CD4-positive, CD25-positive, alpha-beta regulatory T cell (primary cell): ENCODE data around the gene SCLY. TPM values are rescaled to one million over a fixed set of nuclear protein-coding genes. Genes with fewer than 3 reads are reported as not detected.

ENCODE experiments used
- ATAC-seq, 2 donors: fragments of 150-1000 bp; cut with Tn5 transposase; one replicate each; pipeline ENCODE4 v1.10.0; 2021; ENCODE audit warnings: low read depth in 2 of 2, moderate number of reproducible peaks in 2 of 2, moderate library complexity in 1 of 2
- DNase-seq, 3 donors: peaks; one replicate each; pipeline versions ENCODE4 v3.0.0 to v3.0.0-alpha.2; 2012 to 2022; ENCODE audit warnings: mixed read lengths in 1 of 3
- H3K27ac ChIP-seq: one replicate; pipeline ENCODE4 v1.7.0; 2013; ENCODE audit warnings: mild to moderate bottlenecking, low read length; ENCODE audit not compliant: insufficient read depth, poor library complexity, severe bottlenecking
- H3K27me3 ChIP-seq: one replicate; pipeline ENCODE4 v1.7.0; 2013; ENCODE audit warnings: low read length; ENCODE audit not compliant: control insufficient read depth, insufficient read depth
- H3K36me3 ChIP-seq: one replicate; pipeline ENCODE4 v1.7.0; 2013; ENCODE audit warnings: mild to moderate bottlenecking, low read length, moderate library complexity; ENCODE audit not compliant: control insufficient read depth, insufficient read depth
- H3K4me1 ChIP-seq: 2 replicates; pipeline ENCODE4 v1.7.0; 2013; ENCODE audit warnings: mild to moderate bottlenecking, low read length; ENCODE audit not compliant: insufficient read depth, control insufficient read depth, poor library complexity, severe bottlenecking
- H3K4me3 ChIP-seq: one replicate; pipeline ENCODE4 v1.7.0; 2013; ENCODE audit warnings: low read depth, mild to moderate bottlenecking, low read length, moderate library complexity
- H3K9me3 ChIP-seq, 2 experiments: 1 replicate in 1 of 2; 2 replicates in 1 of 2; pipeline ENCODE4 v1.7.0; 2013; ENCODE audit warnings: low read length in 2 of 2, mild to moderate bottlenecking in 1 of 2, moderate library complexity in 1 of 2; ENCODE audit not compliant: control insufficient read depth in 2 of 2
- H3K27ac Mint-ChIP-seq, 3 donors: one replicate each; pipeline ENCODE4 v1.8.0; 2020 to 2022; ENCODE audit warnings: mild to moderate bottlenecking in 3 of 3, mixed read lengths in 3 of 3, moderate library complexity in 2 of 3
- H3K27me3 Mint-ChIP-seq: one replicate; pipeline ENCODE4 v1.8.0; 2022; ENCODE audit warnings: mild to moderate bottlenecking, mixed read lengths
- H3K36me3 Mint-ChIP-seq: one replicate; pipeline ENCODE4 v1.8.0; 2020; ENCODE audit warnings: mixed read lengths
- H3K4me1 Mint-ChIP-seq, 4 donors: one replicate each; pipeline ENCODE4 v1.8.0; 2020 to 2022; ENCODE audit warnings: mixed read lengths in 4 of 4, mild to moderate bottlenecking in 1 of 4
- H3K4me3 Mint-ChIP-seq, 4 donors: one replicate each; pipeline ENCODE4 v1.8.0; 2020 to 2022; ENCODE audit warnings: mild to moderate bottlenecking in 4 of 4, mixed read lengths in 4 of 4, moderate library complexity in 3 of 4
- H3K9me3 Mint-ChIP-seq, 7 donors: one replicate each; pipeline ENCODE4 v1.8.0; 2020 to 2022; ENCODE audit warnings: mixed read lengths in 7 of 7, mild to moderate bottlenecking in 3 of 7, moderate library complexity in 2 of 7
- polyA plus RNA-seq, 4 donors: library from polyadenylated mRNA; unstranded; fragments of 300-500 nt; fragmentation: Illumina TruSeq; gene quantifications; one replicate each; pipeline ENCODE4 v1.2.3, GENCODE V29; 2021
- total RNA-seq: library from RNA; stranded (reverse); gene quantifications from one replicate; pipeline ENCODE4 v1.2.3, GENCODE V29; 2022

SCLY gene
- total and polyA plus RNA-seq, 5 donors from 2014 or later: 10.3 to 17.8 (median 15.6) TPM

GRCh38 chr2:238100049-238100820 lies 39.4 kb downstream of the SCLY start, which contains the start of gene ESPNL:
TSS of gene ESPNL (plus strand) at chr2:238100340. CDS start at chr2:238100420, 80 bp downstream.
- no peaks in the 10 kb centered on the region for H3K9me3 ChIP-seq
- no peak within 1 kb of the TSS for H3K27ac ChIP-seq
- no peaks in the 10 kb centered on the region for H3K27me3 Mint-ChIP-seq
- DNase-seq (no peak), ATAC-seq (peak in 1 of 2 donors; percentile 21)
- H3K27ac Mint-ChIP-seq: no peak within 1 kb of the TSS
- H3K4me3 Mint-ChIP-seq: no peak within 1 kb of the TSS
- no peak within 1 kb of the TSS for H3K4me3 ChIP-seq
- no peaks in the 10 kb centered on the region for H3K4me1 ChIP-seq
- no peaks in the 10 kb centered on the region for H3K9me3 Mint-ChIP-seq
- H3K36me3 ChIP-seq: no peaks in the 10 kb centered on the region
- H3K36me3 Mint-ChIP-seq: peaks cover 2% of the 10 kb centered on the region
- peaks cover 0 to 5% (median under 1%) of the 10 kb centered on the region in 4 donors for H3K4me1 Mint-ChIP-seq
- no peaks in the 10 kb centered on the region for H3K27me3 ChIP-seq

- Histone ChIP-seq H3K27ac (no peak overlapping the region), H3K4me3 (no peak overlapping the region), H3K9me3 (no peaks in the 10 kb centered on the region), H3K36me3 (no peaks in the 10 kb centered on the region), H3K27me3 (no peaks in the 10 kb centered on the region), H3K4me1 (no peaks in the 10 kb centered on the region)
- no peak overlapping the region for H3K4me3 Mint-ChIP-seq
- ATAC-seq (no peak), DNase-seq (no peak)
- H3K4me1 Mint-ChIP-seq: peaks cover 0 to 5% (median under 1%) of the 10 kb centered on the region in 4 donors
- H3K36me3 Mint-ChIP-seq: no peaks in the 10 kb centered on the region
- H3K27me3 Mint-ChIP-seq: no peaks in the 10 kb centered on the region
- H3K9me3 Mint-ChIP-seq: no peaks in the 10 kb centered on the region
- H3K27ac Mint-ChIP-seq: no peak overlapping the region
These were observed 40.3 kb downstream of the SCLY start for GRCh38 chr2:238100821-238101771.

GRCh38 chr2:238101891-238102841 lies 41.4 kb downstream of the SCLY start:
- H3K4me1 Mint-ChIP-seq: peaks cover 0 to 5% (median 0%) of the 10 kb centered on the region in 4 donors
- Histone ChIP-seq H3K9me3 (no peaks in the 10 kb centered on the region), H3K36me3 (no peaks in the 10 kb centered on the region), H3K27me3 (no peaks in the 10 kb centered on the region), H3K27ac (no peak overlapping the region), H3K4me3 (no peak overlapping the region), H3K4me1 (no peaks in the 10 kb centered on the region)
- no peaks in the 10 kb centered on the region for H3K27me3 Mint-ChIP-seq
- H3K36me3 Mint-ChIP-seq: no peaks in the 10 kb centered on the region
- H3K4me3 Mint-ChIP-seq: no peak overlapping the region
- DNase-seq (no peak), ATAC-seq (no peak)
- H3K27ac Mint-ChIP-seq: no peak overlapping the region
- H3K9me3 Mint-ChIP-seq: no peaks in the 10 kb centered on the region

- no peaks in the 10 kb centered on the region for H3K36me3 ChIP-seq
- no peaks in the 10 kb centered on the region for H3K9me3 ChIP-seq
- Mint-ChIP-seq H3K9me3 (no peaks in the 10 kb centered on the region), H3K36me3 (no peaks in the 10 kb centered on the region), H3K4me1 (peaks cover 0 to 3% (median 0%) of the 10 kb centered on the region in 4 donors), H3K4me3 (no peak overlapping the region), H3K27ac (no peak overlapping the region), H3K27me3 (no peaks in the 10 kb centered on the region)
- no peaks in the 10 kb centered on the region for H3K27me3 ChIP-seq
- no peak overlapping the region for H3K27ac ChIP-seq
- DNase-seq (no peak), ATAC-seq (no peak)
- no peaks in the 10 kb centered on the region for H3K4me1 ChIP-seq
- H3K4me3 ChIP-seq: no peak overlapping the region
These were observed 42.1 kb downstream of the SCLY start for GRCh38 chr2:238102865-238103264.

GRCh38 chr2:238103465-238104225 lies 42.8 kb downstream of the SCLY start:
- Histone ChIP-seq H3K27ac (no peak overlapping the region), H3K4me1 (no peaks in the 10 kb centered on the region), H3K4me3 (no peak overlapping the region), H3K36me3 (no peaks in the 10 kb centered on the region), H3K9me3 (no peaks in the 10 kb centered on the region), H3K27me3 (no peaks in the 10 kb centered on the region)
- H3K27ac Mint-ChIP-seq: no peak overlapping the region
- no peak overlapping the region for H3K4me3 Mint-ChIP-seq
- no peaks in the 10 kb centered on the region for H3K36me3 Mint-ChIP-seq
- H3K27me3 Mint-ChIP-seq: no peaks in the 10 kb centered on the region
- ATAC-seq (no peak), DNase-seq (no peak)
- peaks cover 0 to 5% (median 0%) of the 10 kb centered on the region in 4 donors for H3K4me1 Mint-ChIP-seq
- no peaks in the 10 kb centered on the region for H3K9me3 Mint-ChIP-seq

- no peak overlapping the region for H3K27ac ChIP-seq
- H3K36me3 Mint-ChIP-seq: no peaks in the 10 kb centered on the region
- no peak overlapping the region for H3K4me3 Mint-ChIP-seq
- no peaks in the 10 kb centered on the region for H3K9me3 Mint-ChIP-seq
- no peak for ATAC-seq
- H3K27me3 Mint-ChIP-seq: no peaks in the 10 kb centered on the region
- no peaks in the 10 kb centered on the region for H3K27me3 ChIP-seq
- H3K36me3 ChIP-seq: no peaks in the 10 kb centered on the region
- DNase-seq: no peak
- H3K4me3 ChIP-seq: no peak overlapping the region
- H3K9me3 ChIP-seq: no peaks in the 10 kb centered on the region
- peaks cover 0 to 6% (median 2%) of the 10 kb centered on the region in 4 donors for H3K4me1 Mint-ChIP-seq
- peaks cover 4% of the 10 kb centered on the region for H3K4me1 ChIP-seq
- no peak overlapping the region for H3K27ac Mint-ChIP-seq
These were observed 43.5 kb downstream of the SCLY start for GRCh38 chr2:238104226-238104690.
